ENCODE results near the gene CDK19. TPM values are rescaled to one million over a fixed set of nuclear protein-coding genes. Genes with fewer than 3 reads are reported as not detected.

CDK19 gene
- total RNA-seq, 1 donor from 2014 or later, result 34.4 TPM

DNA sequence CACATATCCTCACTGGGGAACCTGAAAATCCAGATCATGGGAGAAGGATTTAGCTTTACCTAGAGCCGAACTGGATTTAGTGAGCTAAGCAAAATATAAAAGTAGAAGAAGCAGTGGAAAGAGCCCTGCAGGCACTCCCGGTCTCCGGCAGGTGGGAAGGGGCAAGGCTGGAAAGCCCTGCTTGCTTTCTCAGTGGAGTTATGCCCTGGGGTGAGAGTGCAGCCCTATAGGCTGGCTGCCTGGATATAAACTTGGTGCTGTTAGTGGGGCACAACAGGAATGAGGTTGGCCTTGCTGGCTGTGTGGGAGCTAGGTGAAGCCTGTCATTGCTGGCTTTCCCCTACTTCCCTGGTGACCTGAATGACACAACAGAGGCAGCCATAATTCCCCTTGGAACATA, 122.0 kb downstream of the CDK19 start:
- Histone ChIP-seq H3F3A (ENCODE audit: low read depth) (no peaks in the 10 kb centered on the region), H3K9ac (no peak overlapping the region), H3K27me3 (no peaks in the 10 kb centered on the region), H3K36me3 (peaks cover 4% of the 10 kb centered on the region), H3K4me3 (no peak overlapping the region), H4K20me1 (ENCODE audit: low read depth) (peaks cover 30% of the 10 kb centered on the region), H3K79me2 (ENCODE audit: low read depth) (peaks cover 63% of the 10 kb centered on the region), H3K27ac (no peak overlapping the region), H3K9me3 (ENCODE audit: low read depth) (no peaks in the 10 kb centered on the region), H3K4me1 (peaks cover 9% of the 10 kb centered on the region), H3K4me2 (no peak overlapping the region), H2AFZ (replicated peaks) (no peak overlapping the region)
- peaks cover 6% of the 10 kb centered on the region for H3K4me1 Mint-ChIP-seq
- H3K36me3 Mint-ChIP-seq, result peaks cover 28% of the 10 kb centered on the region
- TF ChIP-seq EZH2phosphoT487 (IDR thresholded peaks at IDR 0.05) (no peak), EZH2 (IDR thresholded peaks at IDR 0.05) (no peak)
- TF ChIP-seq, protein P1, sequence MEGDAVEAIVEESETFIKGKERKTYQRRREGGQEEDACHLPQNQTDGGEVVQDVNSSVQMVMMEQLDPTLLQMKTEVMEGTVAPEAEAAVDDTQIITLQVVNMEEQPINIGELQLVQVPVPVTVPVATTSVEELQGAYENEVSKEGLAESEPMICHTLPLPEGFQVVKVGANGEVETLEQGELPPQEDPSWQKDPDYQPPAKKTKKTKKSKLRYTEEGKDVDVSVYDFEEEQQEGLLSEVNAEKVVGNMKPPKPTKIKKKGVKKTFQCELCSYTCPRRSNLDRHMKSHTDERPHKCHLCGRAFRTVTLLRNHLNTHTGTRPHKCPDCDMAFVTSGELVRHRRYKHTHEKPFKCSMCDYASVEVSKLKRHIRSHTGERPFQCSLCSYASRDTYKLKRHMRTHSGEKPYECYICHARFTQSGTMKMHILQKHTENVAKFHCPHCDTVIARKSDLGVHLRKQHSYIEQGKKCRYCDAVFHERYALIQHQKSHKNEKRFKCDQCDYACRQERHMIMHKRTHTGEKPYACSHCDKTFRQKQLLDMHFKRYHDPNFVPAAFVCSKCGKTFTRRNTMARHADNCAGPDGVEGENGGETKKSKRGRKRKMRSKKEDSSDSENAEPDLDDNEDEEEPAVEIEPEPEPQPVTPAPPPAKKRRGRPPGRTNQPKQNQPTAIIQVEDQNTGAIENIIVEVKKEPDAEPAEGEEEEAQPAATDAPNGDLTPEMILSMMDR (IDR thresholded peaks at IDR 0.05), result no peak
- no peak overlapping the region for H3K4me3 Mint-ChIP-seq
- no peak for DNase-seq (ENCODE audit: low spot score)
- H3K27me3 Mint-ChIP-seq (ENCODE audit: insufficient read depth, low read depth), result no peaks in the 10 kb centered on the region
- no peak overlapping the region for H3K27ac Mint-ChIP-seq
- H3K9me3 Mint-ChIP-seq, result peaks cover 20% of the 10 kb centered on the region

DNA sequence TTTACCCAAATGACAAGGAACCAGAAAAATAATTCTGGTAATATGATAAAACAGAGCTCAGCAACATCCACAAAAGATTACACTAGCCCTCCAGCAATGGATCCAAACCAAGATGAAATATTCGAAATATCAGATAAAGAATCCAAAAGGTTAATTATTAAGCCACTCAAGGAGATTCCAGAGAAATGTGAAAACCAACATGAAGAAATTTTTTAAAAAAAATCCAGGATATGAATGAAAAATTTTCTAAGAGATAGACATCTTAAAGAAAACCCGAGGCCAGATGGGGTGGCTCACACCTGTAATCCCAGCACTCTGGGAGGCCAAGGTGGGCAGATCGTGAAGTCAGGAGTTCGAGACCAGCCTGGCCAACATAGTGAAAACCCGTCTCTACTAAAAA, 124.4 kb downstream of the CDK19 start:
- no peak for TF ChIP-seq EZH2phosphoT487 (IDR thresholded peaks at IDR 0.05)
- TF ChIP-seq, protein P1 (IDR thresholded peaks at IDR 0.05), result no peak
- TF ChIP-seq EZH2 (IDR thresholded peaks at IDR 0.05), result no peak
- no peak for DNase-seq (ENCODE audit: low spot score)
- H3K4me2 ChIP-seq, result no peak overlapping the region
- H3K27ac ChIP-seq, result no peak overlapping the region
- H4K20me1 ChIP-seq (ENCODE audit: low read depth), result peaks cover 35% of the 10 kb centered on the region
- H3K79me2 ChIP-seq (ENCODE audit: low read depth), result peaks cover 43% of the 10 kb centered on the region
- H3K9me3 ChIP-seq (ENCODE audit: low read depth), result no peaks in the 10 kb centered on the region
- no peak overlapping the region for H3K4me3 Mint-ChIP-seq
- H3K4me1 ChIP-seq, result peaks cover 9% of the 10 kb centered on the region
- H3K9ac ChIP-seq, result no peak overlapping the region
- H3K9me3 Mint-ChIP-seq, result peaks cover 5% of the 10 kb centered on the region
- H3K27me3 ChIP-seq, result no peaks in the 10 kb centered on the region
- H3K36me3 ChIP-seq, result no peaks in the 10 kb centered on the region
- no peaks in the 10 kb centered on the region for H3F3A ChIP-seq (ENCODE audit: low read depth)
- H2AFZ ChIP-seq (replicated peaks), result no peak overlapping the region
- H3K4me1 Mint-ChIP-seq, result peaks cover 6% of the 10 kb centered on the region
- no peak overlapping the region for H3K27ac Mint-ChIP-seq
- H3K27me3 Mint-ChIP-seq (ENCODE audit: insufficient read depth, low read depth), result no peaks in the 10 kb centered on the region
- peaks cover 11% of the 10 kb centered on the region for H3K36me3 Mint-ChIP-seq
- no peak overlapping the region for H3K4me3 ChIP-seq

DNA sequence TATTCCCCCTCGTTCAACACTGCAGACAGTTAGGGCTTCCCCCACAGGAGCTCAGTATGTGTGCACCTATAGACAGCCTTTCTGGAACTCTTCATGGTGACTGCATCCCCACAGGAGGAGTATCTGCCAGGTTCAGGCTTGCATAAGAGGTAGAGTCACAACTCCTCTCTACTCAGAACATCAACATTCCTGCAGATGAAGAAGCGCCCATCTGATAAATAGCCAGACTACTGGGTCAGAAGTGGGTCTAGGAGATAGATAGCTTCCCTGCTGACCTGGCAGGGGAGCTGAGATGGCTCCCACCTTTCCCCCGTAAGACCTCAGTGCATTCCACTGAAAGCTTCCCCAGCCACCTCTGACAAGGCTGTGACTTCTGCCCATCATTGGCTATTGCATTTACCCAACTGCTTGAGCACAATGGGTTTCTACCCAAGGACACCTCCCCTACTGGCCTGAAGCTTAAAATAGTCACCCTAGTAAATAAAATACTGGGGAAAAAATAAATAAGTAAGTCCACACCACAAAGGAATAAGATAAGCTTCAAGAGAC, 125.1 kb downstream of the CDK19 start:
- TF ChIP-seq EZH2phosphoT487 (IDR thresholded peaks at IDR 0.05) (no peak), EZH2 (IDR thresholded peaks at IDR 0.05) (no peak)
- TF ChIP-seq, protein P1 (IDR thresholded peaks at IDR 0.05), result no peak
- H3K9me3 Mint-ChIP-seq, result peaks cover 3% of the 10 kb centered on the region

More for the DNA sequence above, 125.1 kb downstream of the CDK19 start:
- H3K79me2 ChIP-seq (ENCODE audit: low read depth), result peaks cover 35% of the 10 kb centered on the region
- H3F3A ChIP-seq (ENCODE audit: low read depth), result no peaks in the 10 kb centered on the region
- no peak overlapping the region for H3K4me2 ChIP-seq
- DNase-seq (ENCODE audit: low spot score), result no peak
- H3K27ac Mint-ChIP-seq, result no peak overlapping the region
- no peak overlapping the region for H3K9ac ChIP-seq
- no peaks in the 10 kb centered on the region for H3K27me3 ChIP-seq
- H3K36me3 ChIP-seq, result no peaks in the 10 kb centered on the region
- no peak overlapping the region for H2AFZ ChIP-seq (replicated peaks)
- peaks cover 10% of the 10 kb centered on the region for H3K36me3 Mint-ChIP-seq
- H4K20me1 ChIP-seq (ENCODE audit: low read depth), result peaks cover 38% of the 10 kb centered on the region
- peaks cover 9% of the 10 kb centered on the region for H3K4me1 ChIP-seq
- H3K4me3 Mint-ChIP-seq, result no peak overlapping the region
- H3K4me1 Mint-ChIP-seq, result peaks cover 6% of the 10 kb centered on the region
- no peak overlapping the region for H3K27ac ChIP-seq
- H3K27me3 Mint-ChIP-seq (ENCODE audit: insufficient read depth, low read depth), result no peaks in the 10 kb centered on the region
- no peaks in the 10 kb centered on the region for H3K9me3 ChIP-seq (ENCODE audit: low read depth)
- no peak overlapping the region for H3K4me3 ChIP-seq
